ENCODE results near the gene METAP1.

The METAP1 gene

DNA sequence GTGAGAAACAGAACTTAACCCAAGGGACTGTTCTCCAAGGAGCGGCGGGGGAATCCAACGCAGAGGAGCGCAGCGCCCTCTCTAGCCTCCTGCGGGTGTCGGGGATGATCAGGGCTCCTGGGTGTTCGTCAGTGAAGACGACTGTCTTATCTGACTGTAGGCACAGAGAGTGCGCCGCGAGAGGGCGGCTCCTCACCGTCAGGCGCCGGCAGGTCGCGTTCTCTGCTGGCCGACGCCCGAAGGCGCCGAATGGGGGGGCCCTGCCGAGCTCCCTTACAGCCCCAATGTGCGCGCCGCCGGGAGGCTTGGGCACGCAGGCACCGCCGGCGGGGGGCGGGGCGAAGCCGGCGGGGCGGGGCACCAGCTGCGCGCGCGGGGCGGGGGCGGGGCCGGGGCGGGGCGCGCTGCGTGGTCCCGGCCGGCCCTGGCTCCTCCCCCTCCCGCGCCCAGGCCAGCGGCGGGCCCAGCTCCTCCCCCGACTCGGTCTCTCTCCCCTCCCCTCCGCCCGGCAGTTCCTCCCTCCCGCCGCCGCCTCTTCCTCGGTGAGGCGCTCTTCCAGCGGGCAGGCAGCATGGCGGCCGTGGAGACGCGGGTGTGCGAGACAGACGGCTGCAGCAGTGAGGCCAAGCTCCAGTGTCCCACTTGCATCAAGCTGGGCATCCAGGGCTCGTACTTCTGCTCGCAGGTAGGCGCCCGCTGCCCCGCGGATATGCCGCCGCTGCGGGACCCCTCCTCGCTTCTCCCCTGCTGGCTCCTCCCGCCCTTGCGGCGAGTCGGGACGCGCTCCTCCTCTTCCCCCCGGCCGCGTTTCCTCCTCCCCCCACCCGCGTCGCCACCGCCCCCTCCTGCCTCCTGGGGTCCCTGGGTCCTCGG is at the start of gene METAP1:
METAP1 (plus strand) TSS at position 539 of the 873 bp plus-strand sequence; CDS start at position 572, 33 bp downstream.
- Histone ChIP-seq H3K27me3 (ENCODE audit: insufficient read depth, low read length) (no peaks in the 10 kb centered on the region), H3K36me3 (ENCODE audit: insufficient read depth, low read depth, low read length) (no peaks in the 10 kb centered on the region), H3K4me1 (ENCODE audit: insufficient read depth, low read length) (peaks cover 7% of the 10 kb centered on the region; the same call in 1 of the 2 replicates), H3K9ac (ENCODE audit: low read depth, low read length) (peak within 1 kb of the TSS; percentile 93), H3K4me3 (ENCODE audit: low read length) (peak within 1 kb of the TSS; percentile 88), H3K9me3 (ENCODE audit: insufficient read depth, low read depth, low read length) (no peaks in the 10 kb centered on the region), H3K27ac (ENCODE audit: low read length) (peak within 1 kb of the TSS; percentile 65)

DNA sequence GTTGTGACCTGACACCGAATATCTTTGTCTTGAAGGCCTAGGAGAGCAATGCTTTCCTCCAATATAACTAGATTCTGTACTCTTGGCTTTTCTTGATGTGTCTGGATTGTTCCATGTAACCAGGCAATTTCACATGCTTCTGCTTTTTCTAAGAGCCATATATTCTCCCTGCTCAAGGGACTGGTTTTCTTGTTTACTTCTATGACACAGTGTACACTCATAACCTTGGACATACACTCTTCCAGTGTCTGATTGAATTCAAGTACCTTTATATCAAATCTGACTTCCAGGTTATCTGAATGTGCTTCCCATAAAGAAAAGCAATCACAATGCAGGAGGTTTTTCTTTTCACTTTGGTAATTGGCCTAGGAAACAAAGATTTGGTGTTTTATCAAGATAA is 49.2 kb upstream of the METAP1 start:
- H3K27ac ChIP-seq (ENCODE audit: low read length): no peak overlapping the region
- no peak overlapping the region for H3K9ac ChIP-seq (ENCODE audit: low read depth, low read length)

DNA sequence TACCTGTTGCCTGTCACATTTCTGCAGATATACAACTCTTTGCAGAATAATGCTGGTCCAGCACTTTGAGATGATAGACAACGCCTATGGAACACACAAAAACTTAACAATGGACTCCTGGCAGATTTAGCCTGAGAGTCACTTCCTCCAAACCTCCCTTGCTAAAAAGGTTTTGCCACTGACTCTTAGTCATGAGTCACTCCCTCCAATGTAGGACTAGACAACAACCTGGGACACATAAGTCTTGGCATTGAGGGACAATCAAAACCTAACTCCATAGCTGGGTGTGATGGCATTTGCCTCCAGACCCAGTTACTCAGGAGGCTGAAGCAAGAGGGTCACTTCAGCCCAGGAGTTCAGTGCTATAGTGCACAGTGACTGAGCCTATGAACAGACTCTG is 44.6 kb upstream of the METAP1 start:
- Histone ChIP-seq H3K4me3 (ENCODE audit: low read length) (no peak overlapping the region), H3K27ac (ENCODE audit: low read length) (no peak overlapping the region), H3K36me3 (ENCODE audit: insufficient read depth, low read depth, low read length) (no peaks in the 10 kb centered on the region), H3K9me3 (ENCODE audit: insufficient read depth, low read depth, low read length) (no peaks in the 10 kb centered on the region), H3K4me1 (ENCODE audit: insufficient read depth, low read length) (no peaks in the 10 kb centered on the region), H3K9ac (ENCODE audit: low read depth, low read length) (no peak overlapping the region), H3K27me3 (ENCODE audit: insufficient read depth, low read length) (no peaks in the 10 kb centered on the region)

More for the DNA sequence above, 49.2 kb upstream of the METAP1 start:
- Histone ChIP-seq H3K4me1 (ENCODE audit: insufficient read depth, low read length) (no peaks in the 10 kb centered on the region), H3K4me3 (ENCODE audit: low read length) (no peak overlapping the region), H3K27me3 (ENCODE audit: insufficient read depth, low read length) (no peaks in the 10 kb centered on the region), H3K36me3 (ENCODE audit: insufficient read depth, low read depth, low read length) (no peaks in the 10 kb centered on the region), H3K9me3 (ENCODE audit: insufficient read depth, low read depth, low read length) (no peaks in the 10 kb centered on the region)

DNA sequence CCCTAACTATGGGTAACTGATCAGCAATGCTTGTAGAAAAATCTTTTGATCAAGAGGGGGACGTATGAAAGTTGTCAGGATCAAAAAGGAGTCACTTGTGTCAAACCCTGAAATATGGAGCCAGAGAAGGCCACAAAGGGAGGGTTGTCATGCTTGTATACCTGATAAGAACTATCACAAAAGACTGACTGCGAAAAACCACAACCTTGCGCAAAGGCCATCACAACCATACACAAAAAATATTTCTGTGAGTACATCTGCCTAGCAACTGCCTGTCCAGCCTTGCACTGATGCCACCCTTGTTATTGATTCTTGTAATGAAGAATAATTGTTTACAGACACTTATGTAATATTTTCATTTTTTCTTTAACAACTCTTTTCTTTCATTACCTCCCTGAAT is 43.8 kb upstream of the METAP1 start:
- Histone ChIP-seq H3K4me3 (ENCODE audit: low read length) (no peak overlapping the region), H3K27me3 (ENCODE audit: insufficient read depth, low read length) (no peaks in the 10 kb centered on the region), H3K9me3 (ENCODE audit: insufficient read depth, low read depth, low read length) (no peaks in the 10 kb centered on the region), H3K4me1 (ENCODE audit: insufficient read depth, low read length) (no peaks in the 10 kb centered on the region), H3K36me3 (ENCODE audit: insufficient read depth, low read depth, low read length) (no peaks in the 10 kb centered on the region), H3K9ac (ENCODE audit: low read depth, low read length) (no peak overlapping the region), H3K27ac (ENCODE audit: low read length) (no peak overlapping the region)

DNA sequence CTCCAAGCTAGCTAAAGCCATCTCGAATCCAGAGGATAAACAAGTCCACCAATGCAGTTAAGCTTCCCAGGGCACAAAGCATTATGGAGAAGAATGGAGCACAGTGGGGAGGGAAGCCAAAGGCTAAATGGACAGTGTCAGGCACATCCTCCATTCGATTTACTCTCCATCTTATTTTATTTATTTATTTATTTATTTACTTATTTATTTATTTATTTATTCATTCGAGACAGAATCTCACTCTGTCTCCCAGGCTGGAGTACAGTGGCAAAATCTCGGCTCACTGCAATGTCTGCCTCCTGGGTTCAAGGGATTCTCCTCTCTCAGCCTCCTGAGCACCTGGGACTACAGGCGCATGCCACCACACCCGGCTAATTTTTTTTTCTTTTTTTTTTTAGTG is 40.3 kb upstream of the METAP1 start:
- Histone ChIP-seq H3K36me3 (ENCODE audit: insufficient read depth, low read depth, low read length) (no peaks in the 10 kb centered on the region), H3K9ac (ENCODE audit: low read depth, low read length) (no peak overlapping the region), H3K4me1 (ENCODE audit: insufficient read depth, low read length) (no peaks in the 10 kb centered on the region), H3K9me3 (ENCODE audit: insufficient read depth, low read depth, low read length) (no peaks in the 10 kb centered on the region), H3K4me3 (ENCODE audit: low read length) (no peak overlapping the region), H3K27me3 (ENCODE audit: insufficient read depth, low read length) (no peaks in the 10 kb centered on the region), H3K27ac (ENCODE audit: low read length) (no peak overlapping the region)

DNA sequence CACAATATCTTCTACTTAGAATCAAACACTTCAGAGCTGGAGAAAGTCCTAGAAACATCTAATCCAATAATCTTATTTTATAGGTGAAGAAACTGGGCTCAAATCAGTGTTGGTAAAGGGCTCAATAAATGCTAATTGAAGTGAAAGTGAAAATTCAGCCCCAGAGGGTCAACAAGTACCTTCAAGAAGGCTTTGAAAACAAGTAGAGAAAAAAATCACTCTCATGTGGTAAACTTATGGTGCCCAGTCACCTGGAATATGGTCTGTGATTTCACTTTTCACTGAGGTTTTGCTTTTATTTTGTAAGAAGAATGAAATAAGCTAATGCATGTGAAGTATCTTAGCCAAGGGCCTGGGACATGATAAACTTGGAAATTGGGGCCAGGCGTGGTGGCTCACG is 37.5 kb upstream of the METAP1 start:
- no peak overlapping the region for H3K27ac ChIP-seq (ENCODE audit: low read length)
- H3K9ac ChIP-seq (ENCODE audit: low read depth, low read length): no peak overlapping the region
- no peaks in the 10 kb centered on the region for H3K27me3 ChIP-seq (ENCODE audit: insufficient read depth, low read length)
- H3K4me3 ChIP-seq (ENCODE audit: low read length): no peak overlapping the region
- H3K36me3 ChIP-seq (ENCODE audit: insufficient read depth, low read depth, low read length): no peaks in the 10 kb centered on the region
- no peaks in the 10 kb centered on the region for H3K9me3 ChIP-seq (ENCODE audit: insufficient read depth, low read depth, low read length)
- H3K4me1 ChIP-seq (ENCODE audit: insufficient read depth, low read length): no peaks in the 10 kb centered on the region

DNA sequence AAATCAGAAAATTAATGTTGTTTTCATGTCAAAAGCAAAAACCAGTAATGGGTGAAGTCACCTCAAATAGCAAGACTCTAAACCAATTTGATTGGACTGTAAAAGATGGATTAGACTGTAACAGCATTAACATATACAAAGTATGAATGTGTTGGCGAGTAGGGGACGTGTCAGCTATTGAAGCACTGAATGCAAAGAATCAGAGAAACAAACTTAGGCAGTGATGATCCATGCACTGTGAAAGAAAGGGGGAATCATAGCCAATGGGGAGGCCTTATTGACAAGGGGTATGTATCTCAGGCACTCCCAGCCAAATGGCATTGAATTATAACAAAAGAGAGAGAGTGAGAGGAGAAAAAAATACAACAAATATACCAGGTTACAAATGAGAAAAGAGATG is 36.1 kb upstream of the METAP1 start:
- Histone ChIP-seq H3K36me3 (ENCODE audit: insufficient read depth, low read depth, low read length) (no peaks in the 10 kb centered on the region), H3K9me3 (ENCODE audit: insufficient read depth, low read depth, low read length) (no peaks in the 10 kb centered on the region), H3K4me3 (ENCODE audit: low read length) (no peak overlapping the region)

DNA sequence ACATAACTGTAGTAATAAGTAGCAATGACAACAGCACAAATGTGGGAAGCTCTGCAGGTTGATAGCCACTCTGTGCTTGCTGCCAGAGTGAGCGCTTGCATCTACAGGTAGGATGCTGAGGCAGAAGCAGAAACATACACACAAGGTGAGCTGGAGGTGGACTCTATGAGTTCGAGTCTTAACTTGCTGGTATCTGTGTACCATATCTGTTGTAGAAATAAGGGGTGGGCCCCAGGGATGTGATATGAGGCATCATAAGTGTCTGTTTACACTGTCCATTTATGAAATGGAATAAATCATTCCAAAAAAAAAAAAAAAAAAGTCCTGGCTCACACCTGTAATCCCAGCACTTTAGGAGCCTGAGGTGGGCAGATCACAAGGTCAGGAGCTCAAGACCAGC is 33.8 kb upstream of the METAP1 start:
- Histone ChIP-seq H3K27me3 (ENCODE audit: insufficient read depth, low read length) (no peaks in the 10 kb centered on the region), H3K36me3 (ENCODE audit: insufficient read depth, low read depth, low read length) (no peaks in the 10 kb centered on the region), H3K4me1 (ENCODE audit: insufficient read depth, low read length) (no peaks in the 10 kb centered on the region), H3K9me3 (ENCODE audit: insufficient read depth, low read depth, low read length) (no peaks in the 10 kb centered on the region), H3K4me3 (ENCODE audit: low read length) (no peak overlapping the region), H3K27ac (ENCODE audit: low read length) (no peak overlapping the region), H3K9ac (ENCODE audit: low read depth, low read length) (no peak overlapping the region)

More for the DNA sequence above, 36.1 kb upstream of the METAP1 start:
- no peak overlapping the region for H3K27ac ChIP-seq (ENCODE audit: low read length)
- no peaks in the 10 kb centered on the region for H3K27me3 ChIP-seq (ENCODE audit: insufficient read depth, low read length)
- H3K9ac ChIP-seq (ENCODE audit: low read depth, low read length): no peak overlapping the region
- no peaks in the 10 kb centered on the region for H3K4me1 ChIP-seq (ENCODE audit: insufficient read depth, low read length)

DNA sequence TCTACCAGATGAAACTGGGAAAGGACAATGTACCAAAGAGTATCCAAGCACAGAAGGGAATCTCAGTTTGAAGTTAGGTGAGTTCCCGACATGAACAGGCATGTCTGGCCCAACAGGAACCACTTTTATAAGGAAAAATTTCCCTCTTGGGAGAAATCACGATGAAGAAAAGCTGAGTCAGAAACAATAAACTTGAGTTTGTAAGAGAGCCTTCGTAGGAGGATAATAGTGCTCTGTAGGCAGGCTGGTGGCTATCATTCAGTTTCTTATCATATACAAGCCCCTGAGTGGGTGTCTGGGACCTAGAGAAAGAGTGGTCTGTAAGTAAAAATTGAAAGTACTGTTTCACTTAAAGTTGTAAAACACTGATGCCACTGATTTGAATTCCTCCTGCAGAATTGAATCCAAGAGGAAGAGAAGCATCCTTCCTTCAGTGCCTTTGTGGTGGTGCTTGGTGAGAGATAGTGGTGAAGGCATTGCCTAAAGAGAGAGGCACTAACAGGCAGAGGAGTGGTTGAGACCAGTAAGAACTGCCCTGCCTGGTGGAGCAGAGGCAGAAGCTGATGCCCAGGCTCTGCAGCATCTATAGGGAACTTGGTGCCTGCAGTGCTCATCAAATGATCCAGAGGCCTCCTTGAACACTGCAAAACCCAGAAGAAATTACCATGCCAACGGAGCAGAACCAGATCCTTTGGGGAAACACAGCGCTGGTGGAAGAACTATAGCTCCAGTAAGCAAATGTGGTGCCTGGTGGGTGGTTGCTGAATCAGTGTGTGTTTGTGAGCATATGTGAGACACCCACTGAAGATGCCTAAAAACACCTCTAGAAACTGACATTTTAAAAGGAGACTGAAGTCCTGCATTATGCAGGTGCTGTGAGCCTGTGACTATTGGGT is 31.7 kb upstream of the METAP1 start:
- Histone ChIP-seq H3K9me3 (ENCODE audit: insufficient read depth, low read depth, low read length) (no peaks in the 10 kb centered on the region), H3K27me3 (ENCODE audit: insufficient read depth, low read length) (no peaks in the 10 kb centered on the region), H3K4me3 (ENCODE audit: low read length) (no peak overlapping the region), H3K36me3 (ENCODE audit: insufficient read depth, low read depth, low read length) (no peaks in the 10 kb centered on the region), H3K9ac (ENCODE audit: low read depth, low read length) (no peak overlapping the region), H3K27ac (ENCODE audit: low read length) (no peak overlapping the region), H3K4me1 (ENCODE audit: insufficient read depth, low read length) (no peaks in the 10 kb centered on the region)

DNA sequence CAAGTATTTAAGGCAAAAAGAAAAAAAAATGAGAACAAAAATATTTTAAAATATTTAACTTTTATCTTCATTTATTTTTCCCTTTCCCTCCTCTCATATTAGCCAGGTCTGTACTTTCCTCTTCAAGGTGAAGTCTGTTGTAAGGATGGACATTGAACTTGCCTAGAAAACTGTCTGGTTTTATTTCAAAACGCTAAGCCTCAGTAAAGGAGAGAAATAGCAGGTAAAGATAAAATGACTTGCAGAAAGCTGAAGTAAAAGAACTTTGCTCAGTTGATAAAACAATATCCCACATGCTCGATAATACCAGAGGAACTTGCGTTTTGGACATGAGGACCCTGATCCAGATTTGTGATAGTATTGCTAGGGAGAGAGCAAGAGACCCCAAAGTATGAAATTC is 28.6 kb upstream of the METAP1 start:
- H3K4me1 ChIP-seq (ENCODE audit: insufficient read depth, low read length): peaks cover 4% of the 10 kb centered on the region; the same call in 1 of the 2 replicates
- no peaks in the 10 kb centered on the region for H3K36me3 ChIP-seq (ENCODE audit: insufficient read depth, low read depth, low read length)
- H3K9me3 ChIP-seq (ENCODE audit: insufficient read depth, low read depth, low read length): no peaks in the 10 kb centered on the region
- no peak overlapping the region for H3K9ac ChIP-seq (ENCODE audit: low read depth, low read length)
- H3K27ac ChIP-seq (ENCODE audit: low read length): no peak overlapping the region
- no peaks in the 10 kb centered on the region for H3K27me3 ChIP-seq (ENCODE audit: insufficient read depth, low read length)
- no peak overlapping the region for H3K4me3 ChIP-seq (ENCODE audit: low read length)

DNA sequence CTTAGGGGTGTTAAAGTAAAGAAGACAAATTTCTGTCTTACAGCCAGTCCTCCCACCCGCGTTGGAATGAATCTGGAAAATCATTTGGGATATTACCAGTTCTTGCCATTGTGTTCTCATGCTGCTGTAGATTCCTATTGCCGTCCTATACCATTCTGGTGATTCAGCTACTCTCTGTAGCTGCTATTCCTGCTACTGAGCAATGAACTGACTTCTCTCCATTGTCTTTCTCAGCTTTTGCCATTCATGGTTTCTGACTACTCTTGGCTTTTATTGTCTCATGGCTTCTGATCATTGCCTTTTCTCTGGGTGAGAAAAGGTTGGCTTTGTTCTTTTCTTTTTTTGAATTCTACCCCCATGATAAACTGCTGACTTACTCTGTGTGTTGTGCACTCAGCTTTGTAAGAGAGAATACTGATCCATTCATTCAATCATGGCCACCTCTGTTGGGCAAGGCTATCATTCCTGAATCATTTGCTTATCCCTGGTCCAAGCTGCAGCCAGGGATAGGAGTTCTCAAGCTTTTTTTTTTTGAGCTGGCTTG is 27.7 kb upstream of the METAP1 start:
- Histone ChIP-seq H3K4me1 (ENCODE audit: insufficient read depth, low read length) (peaks cover 4% of the 10 kb centered on the region; the same call in 1 of the 2 replicates), H3K4me3 (ENCODE audit: low read length) (no peak overlapping the region), H3K27me3 (ENCODE audit: insufficient read depth, low read length) (no peaks in the 10 kb centered on the region), H3K9ac (ENCODE audit: low read depth, low read length) (no peak overlapping the region), H3K27ac (ENCODE audit: low read length) (no peak overlapping the region), H3K9me3 (ENCODE audit: insufficient read depth, low read depth, low read length) (no peaks in the 10 kb centered on the region), H3K36me3 (ENCODE audit: insufficient read depth, low read depth, low read length) (no peaks in the 10 kb centered on the region)

Data from iPS-20b (cell line).